GM21515 (cell line): ENCODE measurements around the gene CCS.
"Not testable (repeated sequence)": the region's sequence is repeated elsewhere in the genome, so short reads cannot be mapped to it uniquely, and the experiment has no call there.

Experiments
- ATAC-seq: cut with Tn5 transposase; IDR thresholded peaks from one replicate; pipeline ENCODE4 v1.9.1; 2021; ENCODE audit not compliant: unreplicated experiment

The CCS gene

DNA sequence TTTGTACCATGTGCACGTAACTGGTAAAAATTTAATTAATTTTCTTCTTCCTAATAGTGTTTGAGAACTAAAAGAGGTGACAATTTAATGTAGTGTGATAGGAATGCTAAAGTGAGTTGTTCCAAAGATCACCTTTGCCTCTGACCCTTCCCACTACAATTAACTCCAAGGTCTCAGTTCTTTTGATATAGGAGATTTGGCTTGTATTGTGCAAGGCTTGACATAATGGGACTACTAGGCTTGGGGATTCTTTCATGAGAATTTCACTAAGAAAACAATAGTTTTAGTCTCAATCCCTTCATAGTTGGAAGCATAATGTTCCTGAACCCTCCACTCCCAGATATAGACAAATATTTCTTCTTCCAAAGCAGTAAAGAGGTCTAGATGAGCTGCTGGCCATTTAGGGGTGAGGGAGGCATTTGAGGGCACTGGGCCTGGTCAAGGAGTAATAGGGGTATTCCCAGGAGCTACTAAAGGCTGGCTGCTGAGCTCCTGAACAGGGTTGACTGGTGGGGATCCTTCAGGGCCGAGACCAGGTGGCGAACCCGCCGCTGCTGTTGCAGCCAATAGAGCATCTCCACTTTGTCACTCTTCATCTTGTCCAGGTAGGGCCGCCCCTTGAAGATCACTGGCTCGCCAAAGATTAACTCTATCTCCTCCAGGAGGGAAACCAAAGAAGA lies 2.8 kb upstream of the CCS start:
- ATAC-seq = no peak

DNA sequence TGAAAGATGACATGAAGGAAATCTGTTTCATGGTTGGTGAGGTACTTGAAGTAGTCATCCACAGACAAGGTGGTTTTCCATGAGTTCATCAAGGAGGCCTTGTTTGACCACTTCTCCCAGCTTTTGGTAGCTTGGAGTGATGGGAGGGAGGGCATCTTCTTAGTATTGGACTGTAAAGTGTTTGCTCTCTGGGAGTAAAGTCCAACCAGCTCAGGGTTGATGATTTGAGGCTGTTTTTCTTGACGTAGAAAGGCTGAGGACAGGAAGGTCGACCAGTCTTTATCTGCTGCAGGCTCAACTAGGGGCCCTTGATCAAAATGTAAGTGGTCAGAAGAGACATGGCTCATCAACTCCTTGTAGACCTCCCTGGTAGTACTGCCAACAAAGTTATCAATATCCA lies 1.8 kb upstream of the CCS start:
- no peak for ATAC-seq

DNA sequence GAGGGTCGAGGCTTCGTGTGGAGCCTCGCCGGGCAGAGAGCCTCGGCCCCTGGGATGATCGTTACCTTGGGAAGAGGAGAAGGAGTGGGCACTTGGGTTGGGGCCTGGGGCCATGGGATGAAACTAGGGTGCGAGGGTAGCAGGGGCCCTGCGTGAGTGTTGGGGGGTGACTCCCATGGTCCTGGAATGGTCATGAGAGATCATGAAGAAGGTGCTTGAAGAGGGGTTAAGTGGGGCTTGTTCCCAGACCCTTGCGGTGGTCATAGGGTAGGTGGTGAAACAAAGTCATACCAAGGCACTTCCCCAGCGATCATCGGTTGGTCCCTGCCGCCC lies 284 bp downstream of the CCS start:
- ATAC-seq = peak; percentile 22

DNA sequence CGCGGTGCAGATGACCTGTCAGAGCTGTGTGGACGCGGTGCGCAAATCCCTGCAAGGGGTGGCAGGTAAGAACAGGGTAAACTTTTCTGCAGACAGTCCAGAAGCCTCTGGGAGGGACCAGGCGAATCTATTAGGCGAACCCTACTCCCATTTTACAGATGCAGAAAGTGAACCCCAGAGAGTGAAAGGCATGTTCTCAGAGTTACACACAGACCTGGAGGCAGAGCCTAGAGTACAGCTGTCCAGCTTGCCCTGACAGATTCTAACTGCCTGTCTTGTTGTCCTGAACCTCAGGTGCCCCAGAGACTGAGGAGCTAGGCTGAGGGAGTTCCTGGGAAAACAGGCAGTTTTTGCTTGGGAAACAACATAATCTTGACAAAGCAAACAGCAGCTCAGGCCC lies 665 bp downstream of the CCS start:
- no peak for ATAC-seq

GRCh38 chr11:66595245-66595904 lies 2.4 kb downstream of the CCS start:
- no peak for ATAC-seq

GRCh38 chr11:66598993-66599392 lies 6.0 kb downstream of the CCS start:
- no peak for ATAC-seq

DNA sequence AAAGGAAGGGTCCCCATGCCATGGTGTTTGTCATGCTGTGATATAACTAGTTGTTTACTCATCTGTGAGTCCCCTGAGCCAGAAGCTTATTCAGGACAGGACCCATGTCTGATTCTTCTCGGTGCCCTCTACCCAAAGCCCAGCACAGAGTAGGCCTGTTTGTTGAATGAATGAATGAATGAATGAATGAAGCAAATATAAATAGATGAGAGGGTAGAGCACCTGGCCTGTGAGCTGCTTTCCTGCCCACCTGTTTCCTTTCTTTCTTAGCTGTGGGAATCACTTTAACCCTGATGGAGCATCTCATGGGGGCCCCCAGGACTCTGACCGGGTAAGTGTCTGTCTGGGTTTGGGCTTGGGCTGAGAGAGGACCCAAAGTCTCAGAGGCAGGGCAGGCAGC lies 7.2 kb downstream of the CCS start:
- ATAC-seq = no peak

- ATAC-seq = no peak
These were observed 7.7 kb downstream of the CCS start for GRCh38 chr11:66600631-66601233.

- ATAC-seq = no peak
These were observed 10.1 kb downstream of the CCS start for GRCh38 chr11:66603072-66603471.

DNA sequence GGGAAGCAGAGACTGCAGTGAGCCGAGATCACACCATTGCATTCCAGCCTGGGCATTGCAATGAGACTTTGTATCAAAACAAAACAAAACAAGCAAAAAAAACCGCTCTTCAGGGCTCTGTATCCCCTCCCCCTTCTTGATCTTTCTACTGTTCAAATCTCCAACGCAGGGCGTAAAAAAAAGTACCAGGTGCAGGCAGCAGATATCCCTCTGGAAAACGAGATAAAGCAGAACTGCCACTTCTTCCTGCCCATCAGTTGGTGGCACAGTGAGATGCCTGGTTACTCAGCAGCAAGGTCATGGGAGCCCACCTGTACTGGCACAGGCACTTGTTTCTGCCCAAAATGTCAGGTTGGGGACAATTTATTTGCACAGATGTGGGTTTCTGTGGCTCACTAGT lies 11.2 kb downstream of the CCS start:
- ATAC-seq = no peak

DNA sequence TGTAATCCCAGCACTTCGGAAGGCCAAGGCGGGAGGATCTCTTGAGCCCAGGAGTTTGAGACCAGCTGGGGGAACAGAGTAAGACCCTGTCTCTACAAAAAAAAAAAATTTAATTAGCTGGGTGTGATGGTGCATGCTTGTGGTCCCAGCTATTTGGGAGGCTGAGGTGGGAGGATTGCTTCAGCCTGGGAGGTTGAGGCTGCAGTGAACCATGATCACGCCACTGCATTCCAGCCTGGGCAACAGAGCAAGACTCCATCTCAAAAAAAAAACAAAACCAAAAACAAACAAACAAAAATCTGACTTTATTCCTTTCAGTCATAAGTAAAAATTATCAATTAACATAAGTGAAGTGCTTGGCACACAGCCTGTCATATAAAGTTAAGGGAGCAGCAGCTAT lies 13.6 kb downstream of the CCS start:
- ATAC-seq = not testable (repeated sequence)

- no peak for ATAC-seq
These were observed 14.3 kb downstream of the CCS start for GRCh38 chr11:66607126-66607834.

- no peak for ATAC-seq
These were observed 17.0 kb downstream of the CCS start for GRCh38 chr11:66609721-66610617.

GRCh38 chr11:66612458-66612857 lies 19.5 kb downstream of the CCS start:
- no peak for ATAC-seq

DNA sequence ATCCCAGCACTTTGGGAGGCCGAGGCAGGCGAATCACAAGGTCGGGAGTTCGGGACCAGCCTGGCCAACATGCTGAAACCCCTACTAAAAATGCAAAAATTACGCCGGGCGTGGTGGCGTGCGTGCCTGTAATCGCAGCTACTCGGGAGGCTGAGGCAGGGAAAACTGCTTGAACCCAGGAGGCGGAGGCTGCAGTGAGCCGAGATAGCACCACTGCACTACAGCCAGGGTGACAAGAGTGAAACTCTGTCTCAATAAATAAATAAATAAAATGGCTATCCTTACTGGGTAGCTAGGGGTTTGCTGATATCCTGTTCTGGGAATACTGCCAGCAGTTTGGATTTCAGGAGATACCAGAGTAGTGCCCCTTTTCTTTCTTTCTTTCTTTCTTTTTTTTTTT lies 21.1 kb downstream of the CCS start:
- ATAC-seq = no peak

DNA sequence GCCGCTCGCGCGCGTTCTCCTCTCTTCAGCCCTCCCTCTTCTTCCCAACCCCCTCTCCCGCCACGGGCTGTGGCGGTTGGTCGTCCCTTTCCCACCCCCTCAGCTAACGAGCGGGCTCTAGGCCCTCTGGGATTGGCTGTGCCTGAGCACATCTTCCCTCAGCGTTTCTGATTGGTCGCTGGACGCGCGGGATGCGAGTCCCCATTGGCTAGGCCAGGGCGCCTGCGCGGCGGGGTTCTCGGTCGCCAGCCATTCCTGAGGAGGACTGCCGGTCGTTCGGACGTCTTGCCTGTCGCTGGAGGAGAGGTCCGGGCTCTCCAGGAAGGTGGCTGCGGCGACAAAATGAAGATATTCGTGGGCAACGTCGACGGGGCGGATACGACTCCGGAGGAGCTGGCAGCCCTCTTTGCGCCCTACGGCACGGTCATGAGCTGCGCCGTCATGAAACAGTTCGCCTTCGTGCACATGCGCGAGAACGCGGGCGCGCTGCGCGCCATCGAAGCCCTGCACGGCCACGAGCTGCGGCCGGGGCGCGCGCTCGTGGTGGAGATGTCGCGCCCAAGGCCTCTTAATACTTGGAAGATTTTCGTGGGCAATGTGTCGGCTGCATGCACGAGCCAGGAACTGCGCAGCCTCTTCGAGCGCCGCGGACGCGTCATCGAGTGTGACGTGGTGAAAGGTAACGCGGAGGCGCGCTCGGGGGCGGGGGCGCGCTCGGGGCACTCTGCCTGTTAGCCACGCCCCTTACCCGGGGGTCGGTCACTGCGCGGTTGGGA lies 23.6 kb downstream of the CCS start, which contains the start of gene RBM14:
Gene RBM14 (plus strand): TSS at position 252 of the 776 bp plus-strand sequence. CDS start 91 bp downstream, at position 343.
- peak; percentile 86 for ATAC-seq

- ATAC-seq = no peak
These were observed 24.3 kb downstream of the CCS start for GRCh38 chr11:66617155-66617834.

GRCh38 chr11:66619080-66619554 lies 26.1 kb downstream of the CCS start:
- no peak for ATAC-seq

- ATAC-seq = no peak
These were observed 31.5 kb downstream of the CCS start for GRCh38 chr11:66624450-66624849.
